HG03378 (cell line): ENCODE measurements around the gene PTOV1.
A peak's percentile ranks its signal among the peaks of the same experiment; 100 is the strongest.

Experiments used
- ATAC-seq: cut with Tn5 transposase; IDR thresholded peaks from one replicate; pipeline ENCODE4 v1.9.1; 2021; ENCODE audit warnings: mild to moderate bottlenecking, moderate library complexity; ENCODE audit not compliant: unreplicated experiment

Gene PTOV1

DNA sequence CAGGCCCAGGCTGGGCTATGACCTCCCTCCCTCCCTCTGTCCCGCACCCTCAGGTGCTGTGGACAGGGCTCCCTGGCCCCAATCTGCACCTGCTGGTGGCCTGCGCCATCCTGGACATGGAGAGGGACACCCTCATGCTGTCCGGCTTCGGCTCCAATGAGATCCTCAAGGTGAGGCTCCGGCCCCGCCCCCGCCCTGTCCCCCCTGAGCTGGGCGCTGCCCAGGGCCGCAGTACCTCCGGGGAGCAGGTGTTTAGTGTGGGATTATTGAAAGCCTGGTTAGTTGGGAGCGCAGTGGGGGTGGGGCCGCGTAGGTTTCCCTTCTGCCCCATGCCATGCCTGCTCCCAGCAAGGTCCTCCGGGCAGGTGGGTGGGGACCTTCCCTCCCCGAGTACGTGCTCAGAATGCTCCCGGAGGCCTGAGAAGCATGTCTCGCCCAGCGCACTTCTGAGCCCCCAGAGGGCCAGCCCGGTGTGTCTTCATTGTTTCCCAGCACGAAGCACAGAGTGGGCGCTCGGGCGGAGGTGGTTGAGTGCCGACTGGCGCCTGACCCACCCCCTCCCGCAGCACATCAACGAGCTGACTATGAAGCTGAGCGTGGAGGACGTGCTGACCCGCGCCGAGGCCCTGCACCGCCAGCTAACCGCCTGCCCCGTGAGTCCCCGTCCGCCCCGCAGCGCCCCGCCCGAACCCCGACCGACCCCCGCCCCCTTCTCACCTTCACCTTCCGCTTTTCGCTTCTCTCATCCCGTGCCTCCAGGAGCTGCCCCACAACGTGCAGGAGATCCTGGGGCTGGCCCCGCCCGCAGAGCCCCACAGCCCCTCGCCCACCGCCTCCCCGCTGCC is 36.9 kb downstream of the PTOV1 start:
- ATAC-seq, result no peak

GRCh38 chr19:49888510-49888824 is 37.5 kb downstream of the PTOV1 start:
- ATAC-seq, result no peak

GRCh38 chr19:49889038-49889686 is 38.2 kb downstream of the PTOV1 start:
- ATAC-seq, result no peak

- ATAC-seq, result no peak
Measured at GRCh38 chr19:49889687-49890348, 38.9 kb downstream of the PTOV1 start.

- ATAC-seq, result no peak
Measured at GRCh38 chr19:49890349-49891311, 39.7 kb downstream of the PTOV1 start.

DNA sequence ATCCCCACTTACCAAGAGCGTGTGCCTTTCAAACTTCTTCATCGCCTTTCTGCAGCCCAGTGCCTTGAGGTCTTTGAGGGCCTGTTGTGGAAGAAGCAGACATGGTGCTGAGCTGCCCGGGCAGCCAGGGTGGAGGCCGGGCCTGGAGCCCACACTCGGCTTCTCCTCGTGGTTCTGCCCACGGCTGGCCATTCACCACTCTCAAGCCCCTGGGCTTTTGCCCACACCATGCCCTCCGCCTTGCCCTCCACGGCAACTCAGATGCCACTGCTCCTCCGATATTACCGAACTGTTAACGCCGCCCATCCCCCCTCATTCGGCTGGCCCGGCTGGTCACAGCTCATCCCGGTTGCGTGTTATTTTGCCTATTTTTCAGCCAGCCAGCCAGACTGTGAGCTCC is 40.4 kb downstream of the PTOV1 start:
- ATAC-seq, result no peak

DNA sequence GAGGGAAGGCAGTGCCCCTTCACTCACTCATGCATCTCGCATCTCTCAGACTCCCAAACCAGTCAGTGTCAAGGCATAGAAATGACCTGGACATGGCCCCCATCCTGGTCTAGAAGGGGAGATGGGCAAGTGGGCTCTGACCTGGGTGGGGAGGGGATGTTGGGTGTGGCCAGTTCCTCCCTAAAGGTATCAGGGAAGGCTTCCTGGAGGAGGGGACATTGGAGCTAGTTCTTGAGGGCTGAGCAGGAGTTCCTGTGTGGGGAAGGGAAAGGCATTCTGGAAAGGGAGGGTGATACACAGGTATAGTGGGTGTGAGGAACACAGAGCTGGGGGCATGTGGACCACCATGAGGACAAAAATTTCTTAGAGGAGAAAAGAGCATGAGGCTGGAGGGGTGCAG is 41.8 kb downstream of the PTOV1 start:
- no peak for ATAC-seq

- no peak for ATAC-seq
Measured at GRCh38 chr19:49894011-49894664, 43.2 kb downstream of the PTOV1 start.

DNA sequence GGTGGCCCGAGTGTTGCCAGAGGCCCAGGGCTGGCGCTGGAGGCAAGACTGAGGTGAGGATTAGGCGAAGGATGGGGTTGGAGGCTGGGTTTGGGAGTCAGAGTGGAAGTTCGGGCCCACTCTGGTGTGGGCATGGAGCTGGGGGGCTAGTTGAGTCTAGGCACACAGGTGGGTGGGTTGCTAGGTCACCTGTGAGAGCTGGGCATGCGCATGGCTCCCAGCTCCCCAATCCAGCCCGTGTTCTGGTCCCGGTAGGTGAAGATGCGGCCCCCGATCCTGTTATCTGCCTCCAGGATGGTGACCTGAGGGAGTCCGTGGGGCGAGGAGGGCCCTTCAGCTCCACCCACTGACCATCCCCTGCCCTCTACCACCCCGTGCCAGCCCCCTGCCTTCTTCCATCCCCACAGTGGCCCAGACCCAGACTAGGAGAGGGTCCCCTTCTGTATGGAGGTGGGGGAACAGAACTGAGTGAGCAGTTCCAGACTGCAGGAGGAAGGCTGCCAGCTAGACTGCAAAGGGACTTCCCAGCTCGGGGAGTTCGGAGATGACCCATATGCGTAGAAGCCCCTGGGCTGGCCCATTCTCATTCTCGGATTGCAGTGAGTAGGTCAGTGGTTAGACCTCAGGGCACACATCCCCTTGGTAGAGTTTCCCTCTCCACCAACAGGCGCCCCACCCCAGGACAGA is 44.1 kb downstream of the PTOV1 start:
- no peak for ATAC-seq

DNA sequence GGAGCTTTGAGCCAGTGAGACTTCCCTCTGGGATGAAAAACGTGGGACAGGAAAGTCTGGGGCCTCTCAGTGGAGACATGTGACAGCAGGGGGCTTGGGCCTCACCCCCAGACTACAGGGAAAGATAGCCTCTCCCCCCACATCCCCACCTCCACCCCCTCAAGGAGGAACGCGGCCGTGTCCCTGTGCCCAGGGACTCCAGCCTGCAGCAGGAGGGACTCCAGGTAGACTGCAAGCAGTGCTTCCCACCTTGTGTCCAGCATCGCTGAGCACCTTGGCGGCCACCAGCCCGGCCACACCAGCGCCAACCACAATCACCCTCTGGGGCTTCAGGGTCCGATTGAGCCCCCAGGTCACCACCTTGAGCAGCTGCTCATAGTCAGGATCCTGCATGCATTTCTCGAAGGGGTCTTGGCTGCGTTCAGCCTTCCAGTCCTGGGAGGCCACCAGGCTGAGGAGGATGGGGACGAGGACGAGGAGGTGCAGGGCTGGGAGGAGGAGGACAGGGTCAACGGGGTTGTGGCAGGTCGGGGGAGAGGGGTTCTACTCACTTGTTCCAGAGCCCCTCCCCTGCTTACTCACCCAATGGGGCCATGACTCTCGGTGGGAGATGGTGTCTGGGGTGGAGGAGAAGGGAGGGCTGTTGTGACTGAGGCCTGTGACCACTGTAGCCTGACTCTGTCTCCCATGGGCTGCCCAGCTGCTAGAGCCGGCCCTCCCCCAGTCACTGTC is 44.8 kb downstream of the PTOV1 start:
- ATAC-seq, result no peak

GRCh38 chr19:49896863-49897621 is 46.1 kb downstream of the PTOV1 start, which contains the start of gene IL4I1:
Gene IL4I1, minus strand, starts transcription at chr19:49896887. Its CDS starts 727 bp downstream, at chr19:49896160.
- peak; percentile 57 for ATAC-seq

DNA sequence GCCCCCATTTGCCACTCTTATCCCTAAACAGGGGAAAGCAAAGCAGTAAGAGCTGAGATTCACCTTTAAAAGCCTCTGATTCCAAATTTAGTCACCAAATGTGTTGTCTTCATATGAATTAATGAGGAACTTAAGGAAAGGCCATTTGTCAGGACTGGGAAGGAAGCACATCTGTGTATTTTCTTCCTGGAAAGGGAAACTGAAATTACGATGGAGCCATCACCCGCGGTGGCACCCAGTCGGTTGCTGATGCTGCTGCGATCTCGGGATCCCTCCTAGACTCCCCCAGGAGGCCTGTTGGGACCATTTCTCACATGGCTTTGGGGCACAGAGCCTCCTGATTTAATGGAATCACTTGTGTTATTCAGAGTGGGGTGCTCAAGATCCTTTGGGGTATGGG is 53.2 kb downstream of the PTOV1 start:
- ATAC-seq, result no peak

GRCh38 chr19:49906879-49907564 is 56.1 kb downstream of the PTOV1 start:
- no peak for ATAC-seq

DNA sequence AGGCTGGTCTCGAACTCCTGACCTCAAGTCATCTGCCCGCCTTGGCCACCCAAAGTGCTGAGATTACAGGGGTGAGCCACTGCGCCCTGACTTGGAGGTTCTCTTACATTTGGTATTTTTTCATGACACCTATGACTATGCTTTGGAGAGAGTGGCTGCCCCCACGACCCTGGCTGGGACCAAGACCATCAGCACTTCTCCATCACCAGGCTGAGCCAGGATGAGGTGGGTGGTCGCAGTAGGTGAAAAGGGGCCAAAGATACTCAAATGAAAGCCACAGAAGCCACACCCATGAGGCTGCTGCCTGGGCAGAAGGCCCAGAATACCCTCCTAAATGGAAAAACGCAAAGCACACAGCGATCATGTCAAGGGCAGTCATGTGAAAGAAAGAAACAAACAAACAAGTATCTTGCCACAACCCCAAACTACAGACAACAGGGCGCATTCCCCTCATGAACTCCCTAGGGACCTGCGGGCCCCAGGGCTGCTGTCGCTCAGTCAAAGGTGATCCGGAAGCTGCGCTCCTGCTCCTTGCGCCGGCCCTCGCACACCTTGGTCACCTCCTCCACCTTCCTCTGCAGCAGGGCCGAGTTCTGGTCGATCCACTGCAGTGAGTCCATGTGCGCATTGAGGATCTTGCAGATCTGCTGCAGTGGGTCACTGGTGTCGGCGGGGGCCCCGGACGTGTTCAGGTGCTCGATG is 56.9 kb downstream of the PTOV1 start:
- ATAC-seq, result no peak

DNA sequence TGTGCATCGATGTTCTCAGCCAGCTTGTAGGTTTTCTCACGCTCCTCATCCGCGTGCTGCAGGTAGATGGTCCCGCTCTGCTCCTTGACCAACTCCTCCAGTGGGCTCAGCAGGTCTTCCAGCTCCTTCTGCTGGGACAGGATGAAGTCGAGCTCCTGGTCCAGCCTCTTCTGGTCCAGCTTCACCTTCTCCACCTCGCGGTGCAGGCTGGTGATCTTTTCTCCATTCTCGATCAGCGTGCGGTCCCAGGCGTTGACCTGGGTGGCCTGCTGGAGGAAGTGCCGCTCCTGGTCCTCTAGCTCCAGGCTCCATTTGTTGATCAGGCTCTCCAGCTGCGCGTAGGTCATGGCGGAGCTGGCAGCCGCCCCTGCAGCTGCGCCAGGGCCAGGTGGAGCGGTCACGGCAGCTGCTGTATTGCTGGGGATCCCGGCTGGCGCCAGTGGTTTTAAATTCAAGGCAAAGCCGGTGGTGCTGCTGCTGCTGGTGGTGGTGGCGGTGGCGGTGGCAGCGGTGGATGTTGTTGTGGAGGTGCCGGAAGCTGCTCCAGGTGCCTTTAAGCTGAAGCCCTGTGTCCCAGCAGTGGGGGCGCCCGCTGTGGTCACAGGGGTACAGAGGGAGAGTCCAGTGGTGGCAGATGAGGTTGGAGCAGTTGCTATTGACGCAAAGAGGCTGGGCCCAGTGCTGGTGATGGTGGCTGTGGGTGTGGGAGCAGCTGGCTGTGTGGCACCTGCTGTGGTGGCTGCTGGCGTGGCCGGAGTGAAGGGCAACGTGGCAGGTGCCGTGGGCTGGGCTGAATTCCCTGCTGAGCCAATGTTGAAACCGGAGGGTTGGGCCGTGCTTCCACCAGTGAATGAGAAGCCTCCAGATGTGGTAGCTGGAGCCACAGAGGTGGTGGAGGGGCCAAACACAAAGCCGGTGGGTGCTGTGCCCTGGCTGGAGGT is 57.8 kb downstream of the PTOV1 start:
- ATAC-seq, result no peak

DNA sequence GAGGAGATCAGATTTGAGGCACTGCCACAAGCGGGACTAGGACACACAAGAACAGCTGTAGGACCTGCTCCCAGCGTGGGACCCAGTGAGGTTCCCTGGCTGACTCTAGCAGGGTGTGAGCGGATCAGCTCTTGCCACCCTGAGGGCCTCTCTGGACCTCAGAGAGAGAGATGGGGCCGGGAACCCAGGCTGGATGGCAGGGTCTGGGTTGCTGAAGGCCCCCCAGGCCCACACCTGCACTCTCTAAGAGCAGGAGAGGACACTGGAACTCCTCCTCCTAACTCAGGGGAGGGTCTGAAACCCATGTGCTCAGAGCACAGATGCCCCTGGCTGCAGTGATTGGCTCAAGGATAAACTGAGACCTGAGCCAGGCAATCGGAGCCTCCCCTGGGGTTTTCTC is 59.2 kb downstream of the PTOV1 start:
- ATAC-seq, result no peak
